CD4-positive, alpha-beta T cell treated with Interleukin-17A for 4 hours (primary cell): ENCODE results near the gene ENOX1.
"Not testable (repeated sequence)": the region's sequence is repeated elsewhere in the genome, so short reads cannot be mapped to it uniquely, and the experiment has no call there.

ENCODE experiments used
- DNase-seq: peaks from one replicate; pipeline ENCODE4 v3.0.0-alpha.2; 2020; ENCODE audit warnings: mixed read lengths

ENOX1 gene

GRCh38 chr13:43180837-43181236 is 605.9 kb downstream of the ENOX1 start:
- DNase-seq: no peak

- DNase-seq: no peak
Measured at GRCh38 chr13:43180036-43180660, 606.6 kb downstream of the ENOX1 start.

- DNase-seq: no peak
Measured at GRCh38 chr13:43171489-43171888, 615.3 kb downstream of the ENOX1 start.

GRCh38 chr13:43170506-43170905 is 616.3 kb downstream of the ENOX1 start:
- DNase-seq: no peak

GRCh38 chr13:43168434-43168833 is 618.3 kb downstream of the ENOX1 start:
- not testable (repeated sequence) for DNase-seq

GRCh38 chr13:43167731-43168130 is 619.0 kb downstream of the ENOX1 start:
- no peak for DNase-seq

GRCh38 chr13:43166644-43167457 is 619.9 kb downstream of the ENOX1 start:
- DNase-seq: no peak
